Pancreas (tissue), 10 donors: ENCODE data around the gene C2orf72. TPM values are rescaled to one million over a fixed set of nuclear protein-coding genes. Genes with fewer than 3 reads are reported as not detected.

Source experiments
- ATAC-seq, 4 donors: fragments of 200-7000 bp; cut with Tn5 transposase; one replicate each; pipeline versions ENCODE4 v1.8.0 to v1.9.1; 2020; ENCODE audit warnings: mild to moderate bottlenecking in 4 of 4, moderate library complexity in 4 of 4
- DNase-seq, 6 donors: peaks; one replicate each; pipeline ENCODE4 v3.0.0-alpha.2; 2020
- FAIRE-seq: peaks from 2 replicates; lab custom pipeline; 2012; peaks lifted over from hg19 to GRCh38; lab: Jason Lieb, UNC
- H3K27ac ChIP-seq, 4 donors: fragments of 200-600 bp; sonication (generic); 1 replicate in 3 of 4; 2 replicates in 1 of 4; pipeline versions ENCODE4 v1.5.0 to v1.8.0; 2020
- H3K27me3 ChIP-seq, 4 donors: fragments of 200-600 bp; one replicate each; pipeline ENCODE4 v1.8.0; 2021
- H3K36me3 ChIP-seq, 3 donors: fragments of 200-600 bp; sonication (generic) in 1 of 3; one replicate each; pipeline versions ENCODE4 v1.5.0 to v1.8.0; 2020 to 2021
- H3K4me1 ChIP-seq, 3 donors: fragments of 200-600 bp; one replicate each; pipeline ENCODE4 v1.8.0; 2021
- H3K4me3 ChIP-seq, 4 donors: fragments of 200-600 bp; sonication (generic) in 2 of 4; one replicate each; pipeline versions ENCODE4 v1.5.0 to v1.8.0; 2020 to 2021
- H3K9me3 ChIP-seq, 4 donors: fragments of 200-600 bp; one replicate each; pipeline ENCODE4 v1.8.0; 2021
- WGBS, 2 donors: extraction: QIAGEN DNeasy Blood & Tissue Kit; methylation state at CpG; one replicate each; pipeline ENCODE4 v1.1.7; 2013; 5-methylcytosine and 5-hydroxymethylcytosine counted together
- intact Hi-C, 3 donors: fragments of 100-400 bp; cut with DNase I; formaldehyde crosslinking; loops; one replicate each; pipeline versions ENCODE4 v1.11.1 to v1.14.2; 2022
- polyA plus RNA-seq, 2 donors: library from polyadenylated mRNA; stranded (reverse); fragments of 200-250 nt; gene quantifications; one replicate each; pipeline ENCODE4 v1.2.3, GENCODE V29; 2013
- total RNA-seq, 6 donors: library from RNA; stranded (reverse); fragmentation: NEBNext Ultra II Directional in 4 of 6; extraction: Animal tissue kit (Norgen Biotek cat#: 25700) in 4 of 6; gene quantifications; one replicate each; pipeline versions ENCODE4 v1.2.1 to v1.2.4, GENCODE V29; 2021 to 2023
- TF ChIP-seq, protein P1 (sequence below), 4 donors: fragments of 200-600 bp; sonication (generic) in 3 of 4; IDR thresholded peaks; one replicate each; pipeline versions ENCODE4 v1.5.0 to v1.8.0; 2021; ENCODE audit warnings: antibody characterized with exemption in 4 of 4
- donor health status: healthy with polysubstance abuse.
- donor health status: DM: no; HTN: no; CAD: no; lungs with moderate emphysema.
- donor health status: DM: no; HTN: no; CAD: no.
- donor health status: control.
- donor health status: control.
- donor health status: Bipolar disorder and iron deficiency.
- donor health status: DM: yes; HTN: yes; CAD: no.
- donor health status: DM: no; HTN: no; CAD: no.
- donor health status: DM: no; HTN: no; CAD: no.
- donor health status: DM: yes; HTN: yes; CAD: no.

The C2orf72 gene
- total and polyA plus RNA-seq, 8 donors = 5.3 to 31.2 (median 9.7) TPM

- Histone ChIP-seq H3K27me3 (no peaks in the 10 kb centered on the region), H3K36me3 (no peaks in the 10 kb centered on the region), H3K9me3 (no peaks in the 10 kb centered on the region), H3K27ac (peak overlapping the region; percentile 6 to 86 (median 76)), H3K4me3 (no peak overlapping the region), H3K4me1 (peaks cover 33 to 51% (median 42%) of the 10 kb centered on the region in 3 donors)
- no peak for DNase-seq
- TF ChIP-seq, protein P1, sequence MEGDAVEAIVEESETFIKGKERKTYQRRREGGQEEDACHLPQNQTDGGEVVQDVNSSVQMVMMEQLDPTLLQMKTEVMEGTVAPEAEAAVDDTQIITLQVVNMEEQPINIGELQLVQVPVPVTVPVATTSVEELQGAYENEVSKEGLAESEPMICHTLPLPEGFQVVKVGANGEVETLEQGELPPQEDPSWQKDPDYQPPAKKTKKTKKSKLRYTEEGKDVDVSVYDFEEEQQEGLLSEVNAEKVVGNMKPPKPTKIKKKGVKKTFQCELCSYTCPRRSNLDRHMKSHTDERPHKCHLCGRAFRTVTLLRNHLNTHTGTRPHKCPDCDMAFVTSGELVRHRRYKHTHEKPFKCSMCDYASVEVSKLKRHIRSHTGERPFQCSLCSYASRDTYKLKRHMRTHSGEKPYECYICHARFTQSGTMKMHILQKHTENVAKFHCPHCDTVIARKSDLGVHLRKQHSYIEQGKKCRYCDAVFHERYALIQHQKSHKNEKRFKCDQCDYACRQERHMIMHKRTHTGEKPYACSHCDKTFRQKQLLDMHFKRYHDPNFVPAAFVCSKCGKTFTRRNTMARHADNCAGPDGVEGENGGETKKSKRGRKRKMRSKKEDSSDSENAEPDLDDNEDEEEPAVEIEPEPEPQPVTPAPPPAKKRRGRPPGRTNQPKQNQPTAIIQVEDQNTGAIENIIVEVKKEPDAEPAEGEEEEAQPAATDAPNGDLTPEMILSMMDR (IDR thresholded peaks at IDR 0.05) = no peak
- intact Hi-C loops = no loop called here
- 64 to 72% methylated on average over 12 of the region's 12 CpGs for WGBS, 2 donors
- no peak for FAIRE-seq
- no peak for ATAC-seq
These were observed 12.1 kb downstream of the C2orf72 start for GRCh38 chr2:231049286-231050017.

DNA sequence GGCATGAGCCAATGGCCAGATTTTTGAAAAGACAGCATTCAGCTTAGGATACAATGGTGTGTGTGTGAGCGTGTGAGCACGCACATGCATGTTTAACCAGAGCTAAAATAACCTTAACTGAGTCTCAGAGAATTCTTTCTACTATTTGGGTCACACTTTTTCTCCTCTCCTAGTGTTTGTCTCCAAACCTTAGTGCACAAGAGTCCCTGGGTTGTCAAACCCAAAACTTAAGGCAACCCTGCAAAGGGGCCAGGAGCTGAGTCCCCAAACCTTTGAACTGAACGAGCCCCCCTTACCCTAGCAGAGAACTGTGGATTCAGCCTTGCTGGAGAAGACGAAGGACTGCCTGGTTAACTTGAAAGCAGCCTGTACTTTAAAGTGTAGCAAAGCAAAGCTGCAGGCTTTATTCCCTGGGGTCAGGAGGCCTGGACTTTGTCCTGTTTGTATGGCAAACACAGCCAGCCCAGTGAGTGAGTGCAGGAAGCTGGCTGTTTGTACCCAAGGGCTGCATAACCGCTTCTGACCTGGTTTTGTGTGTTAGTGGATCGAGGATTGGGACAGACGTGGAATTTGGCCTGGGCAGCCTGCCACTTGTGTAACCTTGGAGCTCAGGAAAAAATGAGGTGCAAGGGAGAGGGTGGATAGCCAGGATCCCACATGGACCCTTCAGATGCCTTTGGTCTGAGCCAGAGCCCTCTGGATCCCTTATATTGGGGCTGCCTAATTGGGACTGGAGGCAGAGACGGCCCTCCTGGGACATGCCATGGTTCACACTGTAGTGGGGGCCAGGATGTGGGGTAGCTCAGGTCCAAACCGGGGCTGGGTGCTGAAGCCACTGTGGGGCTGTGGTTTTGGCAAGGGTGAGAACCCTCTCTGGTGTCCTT is 12.9 kb downstream of the C2orf72 start:
- DNase-seq (peak; percentile 74 to 89 (median 86)), ATAC-seq (peak; percentile 72 to 87 (median 86)), FAIRE-seq (peak; percentile 37)
- Histone ChIP-seq H3K4me3 (no peak overlapping the region), H3K9me3 (no peaks in the 10 kb centered on the region), H3K27ac (peak overlapping the region; percentile 31 to 86 (median 76)), H3K36me3 (no peaks in the 10 kb centered on the region), H3K4me1 (peaks cover 33 to 51% (median 42%) of the 10 kb centered on the region in 3 donors), H3K27me3 (no peaks in the 10 kb centered on the region)
- WGBS, 2 donors = 8 to 9% methylated on average over 9 of the region's 9 CpGs
- intact Hi-C loops = no loop called here
- TF ChIP-seq, protein P1 (IDR thresholded peaks at IDR 0.05) = no peak

DNA sequence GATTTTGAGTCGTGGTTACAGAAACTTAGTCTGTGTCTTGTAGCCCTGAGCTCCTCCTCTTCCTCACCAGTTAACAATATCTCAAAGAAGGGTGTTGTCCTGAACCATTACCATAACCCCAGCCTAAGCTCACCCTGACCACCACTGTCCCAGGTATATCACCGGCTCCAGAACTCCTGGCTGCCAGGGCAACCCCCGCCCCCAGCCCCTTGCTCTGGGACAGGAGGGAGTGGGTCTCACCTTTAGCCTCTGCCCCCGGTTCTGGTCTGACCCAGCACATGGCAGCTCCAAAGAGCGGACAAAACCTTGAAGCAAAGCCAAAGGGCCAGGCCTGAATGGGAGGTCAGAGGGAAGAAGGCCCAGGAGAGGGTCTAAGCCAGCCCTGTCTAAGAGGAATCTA is 13.8 kb downstream of the C2orf72 start:
- Histone ChIP-seq H3K27me3 (no peaks in the 10 kb centered on the region), H3K9me3 (no peaks in the 10 kb centered on the region), H3K4me1 (peaks cover 33 to 51% (median 42%) of the 10 kb centered on the region in 3 donors), H3K4me3 (no peak overlapping the region), H3K36me3 (no peaks in the 10 kb centered on the region), H3K27ac (peak overlapping the region; percentile 31 to 86 (median 76))
- ATAC-seq (no peak), FAIRE-seq (no peak), DNase-seq (peak in 1 of 6 donors; percentile 73)
- TF ChIP-seq, protein P1 (IDR thresholded peaks at IDR 0.05) = no peak
- intact Hi-C loops = no loop called here
- 44 to 50% methylated on average over 5 of the region's 5 CpGs for WGBS, 2 donors

DNA sequence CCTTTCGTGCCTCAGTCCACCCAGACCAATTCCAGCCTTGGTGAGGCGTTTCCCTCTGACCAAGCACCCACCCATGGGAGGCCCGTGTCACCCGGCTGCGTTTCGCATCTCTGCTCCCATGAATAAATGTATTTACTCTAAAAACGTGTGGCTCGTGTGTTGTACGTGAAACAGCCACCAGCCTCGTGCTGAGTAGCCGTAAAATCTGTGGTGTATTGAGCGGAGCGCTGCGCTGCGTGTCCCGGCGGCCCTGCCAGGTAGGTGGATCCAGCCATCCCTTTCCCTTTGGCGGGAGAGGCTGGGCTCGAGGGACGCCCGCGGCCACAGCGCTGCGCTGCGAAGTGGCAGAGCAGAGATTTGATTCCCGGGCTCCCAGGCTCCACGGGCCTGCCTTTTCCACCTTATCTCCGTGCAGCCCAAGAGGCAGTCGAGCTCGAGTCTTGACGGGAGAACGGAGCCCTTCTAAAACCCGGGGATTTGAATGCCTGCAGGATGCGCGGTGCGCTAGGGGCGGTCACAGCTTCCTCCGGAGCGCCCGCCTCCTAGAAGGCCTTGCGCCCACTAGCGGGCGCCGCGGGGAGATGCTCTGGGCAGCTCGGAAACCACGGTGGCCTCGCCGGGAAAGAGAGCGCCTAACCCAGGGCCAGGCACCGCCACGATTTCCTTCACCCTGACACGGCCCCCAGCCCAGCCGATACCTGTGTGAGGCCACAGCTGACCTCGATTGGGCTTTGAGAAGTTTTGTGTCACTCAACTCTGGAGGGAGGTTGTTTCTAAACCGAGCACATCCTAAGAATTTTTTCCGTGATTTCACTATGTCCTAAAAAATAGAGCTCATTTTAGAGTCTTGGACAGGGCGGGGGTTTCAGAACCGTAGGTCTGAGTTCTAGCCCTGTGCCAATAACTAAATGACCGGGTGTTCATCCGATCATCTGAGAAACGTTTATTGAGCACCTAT is 15.4 kb downstream of the C2orf72 start:
- ATAC-seq (peak; percentile 65 to 82 (median 74)), DNase-seq (peak; percentile 72 to 93 (median 84)), FAIRE-seq (no peak)
- H3K4me3 ChIP-seq = peak overlapping the region; percentile 17 to 62 (median 42)
- TF ChIP-seq, protein P1 (IDR thresholded peaks at IDR 0.05) = peak; percentile 85 to 94 (median 91)
- peaks cover 35 to 48% (median 39%) of the 10 kb centered on the region in 3 donors for H3K4me1 ChIP-seq
- H3K9me3 ChIP-seq = no peaks in the 10 kb centered on the region
- intact Hi-C loops = no loop called here
- no peaks in the 10 kb centered on the region for H3K36me3 ChIP-seq
- no peaks in the 10 kb centered on the region for H3K27me3 ChIP-seq
- H3K27ac ChIP-seq = peak overlapping the region in 3 of 4 donors; percentile 1 to 47 (median 6)
- 5 to 6% methylated on average over 61 to 62 of the region's 62 CpGs for WGBS, 2 donors
